Heart left ventricle (tissue), 16 donors: ENCODE data around the gene ARHGAP26. TPM values are rescaled to one million over a fixed set of nuclear protein-coding genes. Genes with fewer than 3 reads are reported as not detected.

Experiments
- ATAC-seq, 4 donors: fragments of 200-7000 bp; cut with Tn5 transposase; one replicate each; pipeline ENCODE4 v1.9.1; 2020 to 2022; ENCODE audit warnings: moderate library complexity in 4 of 4, mild to moderate bottlenecking in 3 of 4, moderate number of reproducible peaks in 1 of 4
- DNase-seq, 5 donors: peaks; one replicate each; pipeline ENCODE4 v3.0.0-alpha.2; 2020
- H3K27ac ChIP-seq, 12 donors: fragments of 200-600 bp; sonication (generic) in 4 of 12; one replicate each; pipeline versions ENCODE4 v1.5.0 to v1.8.0; 2016 to 2022; ENCODE audit warnings: mild to moderate bottlenecking in 2 of 12
- H3K27me3 ChIP-seq, 9 donors: fragments of 200-600 bp; sonication (generic) in 2 of 9; one replicate each; pipeline versions ENCODE4 v1.5.1 to v1.8.0; 2016 to 2022; ENCODE audit warnings: mild to moderate bottlenecking in 3 of 9
- H3K36me3 ChIP-seq, 9 donors: fragments of 200-600 bp; sonication (generic) in 2 of 9; one replicate each; pipeline versions ENCODE4 v1.5.0 to v1.8.0; 2018 to 2022; ENCODE audit warnings: mild to moderate bottlenecking in 2 of 9
- H3K4me1 ChIP-seq, 12 donors: fragments of 200-600 bp; sonication (generic) in 4 of 12; one replicate each; pipeline versions ENCODE4 v1.5.0 to v1.8.0; 2016 to 2022; ENCODE audit warnings: mild to moderate bottlenecking in 3 of 12
- H3K4me3 ChIP-seq, 12 donors: fragments of 200-600 bp; sonication (generic) in 4 of 12; one replicate each; pipeline versions ENCODE4 v1.5.0 to v1.8.0; 2017 to 2022; ENCODE audit warnings: mild to moderate bottlenecking in 9 of 12, moderate library complexity in 4 of 12
- H3K9me3 ChIP-seq, 12 donors: fragments of 200-600 bp; sonication (generic) in 4 of 12; one replicate each; pipeline versions ENCODE4 v1.5.0 to v1.8.0; 2016 to 2022; ENCODE audit warnings: mild to moderate bottlenecking in 1 of 12
- CTCF ChIP-seq, 12 donors: fragments of 200-600 bp; sonication (generic) in 4 of 12; IDR thresholded peaks; one replicate each; pipeline versions ENCODE4 v1.5.0 to v1.8.0; 2018 to 2022; ENCODE audit warnings: antibody characterized with exemption in 12 of 12, mild to moderate bottlenecking in 5 of 12
- POLR2A ChIP-seq, 2 donors: fragments of 450-650 bp; IDR thresholded peaks; one replicate each; pipeline ENCODE4 v1.6.1; 2017; ENCODE audit warnings: antibody characterized with exemption in 2 of 2, mild to moderate bottlenecking in 2 of 2, moderate library complexity in 2 of 2
- WGBS, 4 donors: extraction: QIAGEN DNeasy Blood & Tissue Kit in 2 of 4; methylation state at CpG; one replicate each; pipeline versions ENCODE4 v1.1.5 to v1.1.7; 2013 to 2018; 5-methylcytosine and 5-hydroxymethylcytosine counted together
- intact Hi-C, 10 donors: fragments of 100-400 bp; cut with DNase I; formaldehyde crosslinking; loops; one replicate each; pipeline versions ENCODE4 v1.11.1 to v1.14.2; 2022
- polyA plus RNA-seq, 2 donors: library from polyadenylated mRNA; stranded (reverse); fragments of 200-250 nt; gene quantifications; one replicate each; pipeline ENCODE4 v1.2.3, GENCODE V29; 2013
- total RNA-seq, 9 donors: library from RNA; depleted of rRNA in 2 of 9; stranded (reverse); fragments of >200 nt in 2 of 9; fragmentation: NEBNext Ultra II Directional in 3 of 9; extraction: Animal tissue kit (Norgen Biotek cat#: 25700) in 3 of 9; gene quantifications; one replicate each; pipeline versions ENCODE4 v1.1.0 to v1.2.4, GENCODE V29; 2016 to 2023
- donor health status: ischemic (EF 13 %, LVEDD 7.1; RV severe dilation, severe dysfunction).
- donor health status: healthy with polysubstance abuse.
- donor health status: DM: no; HTN: yes; CAD: no.
- donor health status: DM: no; HTN: no; CAD: no.
- donor health status: ischemic (EF 25% LVEDD 6.9; RV normal size, moderate dysfunction).
- donor health status: ischemic (EF 25% LVEDD 5.7; RV mildly dilated, moderate dysfunction).
- donor health status: healthy.
- donor health status: DM: yes; HTN: yes; CAD: no.
- donor health status: ischemic (EF 35%, LVEDD 5.7; RV mildly dilated, moderate dysfunction).
- donor health status: nonischemic (EF 11% LVEDD 7.7; RV severe dilation, severe dysfunction).
- donor health status: DM: yes; HTN: yes; CAD: no.
- donor health status: PGD.
- donor health status: ischemic (EF 29% LVEDD 5.4; RV normal size, mild dysfunction).
- donor health status: nonischemic (EF 23%, LVEDD 6.1; RV moderate dilation, normal function).

The ARHGAP26 gene
- total and polyA plus RNA-seq, 11 donors, result 11.9 to 52.1 (median 33.7) TPM

DNA sequence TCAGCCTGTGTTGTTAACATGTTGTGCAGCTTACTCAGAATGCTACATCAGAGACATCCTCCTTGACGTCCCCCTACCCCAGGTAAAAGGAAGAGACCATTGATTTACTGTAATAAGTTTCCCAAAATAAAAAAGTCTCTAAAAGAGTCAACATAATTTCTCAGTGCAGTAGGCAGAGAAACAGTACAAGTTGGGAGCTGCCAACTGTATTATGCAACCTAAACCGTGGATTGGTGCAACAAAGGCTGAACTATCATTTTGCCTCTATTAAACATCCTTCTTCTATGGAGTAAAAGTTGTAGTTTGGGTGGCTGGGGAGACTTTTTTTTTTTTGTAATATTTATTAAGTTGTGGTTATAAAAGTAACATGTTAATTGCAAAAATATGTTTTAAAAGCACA is 425.3 kb downstream of the ARHGAP26 start:
- no peaks in the 10 kb centered on the region for H3K27me3 ChIP-seq
- H3K36me3 ChIP-seq, result peaks cover 0 to 5% (median 0%) of the 10 kb centered on the region in 9 donors
- 38 to 62% (median 48%) methylated on average over 2 of the region's 2 CpGs for WGBS, 4 donors
- peaks cover 0 to 16% (median 3%) of the 10 kb centered on the region in 12 donors for H3K9me3 ChIP-seq
- no peak for TF ChIP-seq POLR2A (IDR thresholded peaks at IDR 0.05)
- no peak for TF ChIP-seq CTCF (IDR thresholded peaks at IDR 0.05)
- ATAC-seq (peak in 2 of 4 donors; percentile 45 to 55), DNase-seq (no peak)
- H3K4me1 ChIP-seq, result peaks cover 0 to 40% (median 18%) of the 10 kb centered on the region in 12 donors
- intact Hi-C loops, result loop anchor here in 1 of 10 donors (10.0 kb wide), 1 partner anchor 51 kb away; no protein-coding TSS in a partner anchor
- H3K27ac ChIP-seq, result no peak overlapping the region
- no peak overlapping the region for H3K4me3 ChIP-seq

DNA sequence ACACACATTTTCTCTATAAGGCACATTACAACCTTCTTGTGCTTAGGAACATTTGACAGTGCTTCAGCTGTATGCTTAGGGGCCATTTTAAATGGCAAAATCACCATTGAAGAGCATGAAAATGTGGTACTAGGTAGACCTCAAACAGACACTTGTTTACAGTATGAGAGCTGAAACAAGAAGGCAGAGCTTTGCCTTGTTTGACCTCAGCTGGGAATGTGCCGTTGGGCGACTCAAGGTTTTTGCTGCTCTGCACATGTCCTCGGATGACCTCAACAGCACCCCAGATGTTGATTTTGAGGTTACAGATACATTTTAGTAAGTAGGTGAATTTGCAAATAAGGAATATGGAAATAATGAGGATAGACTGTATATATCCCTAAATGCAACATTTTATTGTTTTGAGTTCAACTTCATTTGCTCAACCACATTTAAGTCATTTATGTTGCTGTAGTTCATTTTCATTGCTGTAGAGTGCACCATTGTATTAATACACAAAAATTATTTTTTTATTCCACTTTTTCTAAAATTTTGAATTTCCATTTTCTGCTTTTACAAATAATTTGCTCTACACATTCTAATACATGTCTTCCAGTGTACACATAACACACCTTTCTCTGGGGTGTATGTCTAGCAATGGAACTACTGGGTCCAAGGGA is 426.6 kb downstream of the ARHGAP26 start:
- ATAC-seq, result no peak

DNA sequence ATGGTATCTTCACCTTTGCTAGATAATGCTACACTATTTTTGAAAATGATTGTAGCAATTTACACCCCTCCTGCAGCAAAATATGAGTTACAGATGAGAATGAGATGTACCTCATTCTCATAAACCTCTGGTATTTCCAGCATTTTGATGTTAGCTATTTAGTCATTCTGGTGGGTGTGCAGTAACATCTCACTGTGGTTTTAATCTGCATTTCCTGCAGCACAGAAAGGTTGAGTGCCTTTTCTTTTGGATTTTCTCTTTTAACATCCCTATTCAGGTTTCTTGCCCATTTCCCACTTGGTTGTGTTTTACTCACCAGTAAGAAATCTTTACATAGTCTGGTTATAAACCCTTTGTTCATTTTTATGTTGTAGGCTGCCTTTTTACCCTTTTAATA is 427.1 kb downstream of the ARHGAP26 start:
- no peak for DNase-seq
- H3K9me3 ChIP-seq, result peaks cover 0 to 12% (median 0%) of the 10 kb centered on the region in 12 donors
- intact Hi-C loops, result loop anchor here in 1 of 10 donors (10.0 kb wide), 1 partner anchor 52 kb away; no protein-coding TSS in a partner anchor
- H3K27ac ChIP-seq, result no peak overlapping the region
- H3K36me3 ChIP-seq, result no peaks in the 10 kb centered on the region
- no peak for ATAC-seq
- no peaks in the 10 kb centered on the region for H3K27me3 ChIP-seq
- peaks cover 0 to 54% (median 24%) of the 10 kb centered on the region in 12 donors for H3K4me1 ChIP-seq
- TF ChIP-seq POLR2A (IDR thresholded peaks at IDR 0.05), result no peak
- no peak for TF ChIP-seq CTCF (IDR thresholded peaks at IDR 0.05)
- H3K4me3 ChIP-seq, result no peak overlapping the region

More for the DNA sequence above, 426.6 kb downstream of the ARHGAP26 start:
- WGBS, 4 donors, result 52 to 67% (median 63%) methylated on average over 3 of the region's 3 CpGs
- Histone ChIP-seq H3K4me1 (peaks cover 0 to 53% (median 24%) of the 10 kb centered on the region in 12 donors), H3K9me3 (peaks cover 0 to 12% (median 0%) of the 10 kb centered on the region in 12 donors), H3K36me3 (no peaks in the 10 kb centered on the region), H3K4me3 (no peak overlapping the region), H3K27me3 (no peaks in the 10 kb centered on the region), H3K27ac (no peak overlapping the region)
- TF ChIP-seq CTCF (IDR thresholded peaks at IDR 0.05) (peak in 1 of 12 donors; percentile 8), POLR2A (IDR thresholded peaks at IDR 0.05) (no peak)
- no peak for DNase-seq
- intact Hi-C loops, result loop anchor here in 1 of 10 donors (10.0 kb wide), 1 partner anchor 52 kb away; no protein-coding TSS in a partner anchor

- H3K27ac ChIP-seq, result no peak overlapping the region
- no peaks in the 10 kb centered on the region for H3K36me3 ChIP-seq
- peaks cover 0 to 54% (median 24%) of the 10 kb centered on the region in 12 donors for H3K4me1 ChIP-seq
- no peak for TF ChIP-seq POLR2A (IDR thresholded peaks at IDR 0.05)
- TF ChIP-seq CTCF (IDR thresholded peaks at IDR 0.05), result no peak
- WGBS, 4 donors, result 72 to 81% (median 76%) methylated on average over 4 of the region's 4 CpGs
- no peaks in the 10 kb centered on the region for H3K27me3 ChIP-seq
- ATAC-seq (no peak), DNase-seq (no peak)
- no peak overlapping the region for H3K4me3 ChIP-seq
- peaks cover 0 to 19% (median 0%) of the 10 kb centered on the region in 12 donors for H3K9me3 ChIP-seq
- intact Hi-C loops, result loop anchor here in 1 of 10 donors (10.0 kb wide), 1 partner anchor 54 kb away; no protein-coding TSS in a partner anchor
Measured at GRCh38 chr5:143198332-143198731, 428.2 kb downstream of the ARHGAP26 start.
